Activated CD8-positive, alpha-beta memory T cell treated with anti-CD3 and anti-CD28 coated beads, Interleukin-2, amount 50 U/mL, for 48 hours (primary cell): ENCODE results near the gene CFAP65.

Experiments used
- DNase-seq: peaks from one replicate; pipeline ENCODE4 v3.0.0-alpha.2; 2020

CFAP65 gene

DNA sequence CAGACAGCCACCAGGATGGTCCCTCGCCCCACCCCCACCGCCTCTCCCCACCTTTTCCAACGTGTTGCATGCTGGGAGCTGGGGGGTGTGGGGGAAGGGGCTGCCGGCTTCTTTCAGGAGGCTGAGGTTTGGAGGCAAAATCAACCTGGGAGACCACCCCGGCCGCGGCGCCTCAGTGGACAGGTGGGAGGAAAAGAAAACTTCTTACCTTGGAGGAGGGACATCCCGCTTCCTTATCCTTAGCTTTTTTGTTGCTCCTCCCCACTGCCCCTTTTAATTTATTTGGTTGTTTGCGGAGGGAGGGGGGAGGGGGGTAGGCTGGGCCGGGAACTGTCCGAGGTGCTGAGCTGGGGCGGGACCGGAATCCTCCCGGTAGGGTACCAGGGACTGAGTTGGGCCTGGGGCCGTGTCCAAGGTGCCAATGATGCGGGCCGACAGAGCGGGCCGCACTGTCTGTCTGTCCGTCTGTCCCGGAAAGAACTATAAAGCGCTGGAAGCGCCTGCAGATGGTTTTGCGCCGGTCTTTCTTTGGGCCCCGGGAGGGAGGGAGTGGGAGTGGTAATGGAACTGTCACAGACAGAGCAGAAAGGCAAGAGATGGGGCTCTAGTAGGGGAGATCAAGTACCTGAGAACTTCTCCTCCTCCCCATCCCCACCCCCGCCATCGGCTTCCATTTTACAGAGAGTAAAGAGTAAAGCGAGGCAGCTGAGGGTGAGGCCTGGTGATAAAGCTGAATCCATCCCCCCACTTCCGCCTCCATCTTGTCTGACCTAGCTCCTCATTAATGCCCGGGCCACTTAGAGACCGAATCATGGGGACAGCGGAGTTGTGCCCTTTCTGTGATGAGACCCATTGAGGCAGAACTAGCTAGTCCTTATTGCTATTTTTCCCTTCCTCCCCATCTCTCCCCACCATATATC is 79.4 kb downstream of the CFAP65 start:
- no peak for DNase-seq

- no peak for DNase-seq
Observed at GRCh38 chr2:218961229-218961628, 80.1 kb downstream of the CFAP65 start.

GRCh38 chr2:218960309-218961165 is 80.8 kb downstream of the CFAP65 start:
- no peak for DNase-seq

- no peak for DNase-seq
Observed at GRCh38 chr2:218959761-218960308, 81.5 kb downstream of the CFAP65 start.

DNA sequence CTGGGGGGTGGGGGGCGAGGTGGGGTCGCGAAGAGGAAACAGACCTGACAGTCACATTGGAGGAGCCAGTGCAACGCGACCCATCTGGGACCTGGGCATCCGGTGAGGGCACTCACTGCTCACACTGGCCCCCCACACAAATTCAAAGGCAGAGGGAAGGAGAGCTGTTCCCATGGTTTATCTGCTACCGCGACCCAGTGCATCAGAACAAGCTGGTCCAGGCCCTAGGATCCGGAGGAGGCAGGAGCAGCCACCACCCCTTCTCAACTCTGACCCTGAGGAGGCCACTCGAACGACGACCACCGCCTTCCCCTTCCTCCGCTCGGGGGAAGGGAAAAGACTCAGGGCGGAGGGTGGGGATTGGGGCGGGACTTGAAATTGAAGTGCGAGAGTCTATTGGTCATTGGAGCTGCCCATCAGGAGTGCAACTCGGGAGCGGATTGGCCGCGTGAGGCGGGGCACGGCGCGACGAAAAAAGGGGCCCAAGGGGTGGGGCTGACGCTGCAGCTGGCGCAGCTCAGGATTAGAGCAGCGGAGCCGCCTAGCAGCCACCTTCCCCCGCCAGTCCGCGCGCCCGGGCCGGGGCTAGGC is 82.1 kb downstream of the CFAP65 start, which contains the start of gene CDK5R2:
TSS of gene CDK5R2 (plus strand) at position 526 of the 591 bp plus-strand sequence. CDS start 155 bp downstream, outside the sequence.
- DNase-seq = peak; percentile 91

DNA sequence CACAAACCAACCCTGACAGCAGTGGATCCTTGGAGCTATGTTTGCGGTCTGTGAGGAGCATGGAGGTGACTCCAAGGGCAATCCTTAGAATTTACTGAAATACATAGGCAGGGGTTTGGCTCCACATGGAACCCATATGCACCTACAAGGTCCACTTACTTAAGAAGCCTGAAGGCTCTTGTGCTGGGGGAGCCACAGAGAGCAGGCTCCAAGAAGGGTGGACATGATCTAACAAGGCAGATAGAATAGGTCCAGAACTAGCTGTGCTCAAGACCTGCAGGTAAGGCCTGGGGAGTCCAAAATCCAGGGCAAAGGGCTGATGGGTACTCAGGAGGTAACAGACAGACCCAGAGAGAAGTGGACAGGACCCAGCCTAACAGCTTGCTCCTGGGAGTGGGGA is 83.0 kb downstream of the CFAP65 start:
- DNase-seq = no peak

DNA sequence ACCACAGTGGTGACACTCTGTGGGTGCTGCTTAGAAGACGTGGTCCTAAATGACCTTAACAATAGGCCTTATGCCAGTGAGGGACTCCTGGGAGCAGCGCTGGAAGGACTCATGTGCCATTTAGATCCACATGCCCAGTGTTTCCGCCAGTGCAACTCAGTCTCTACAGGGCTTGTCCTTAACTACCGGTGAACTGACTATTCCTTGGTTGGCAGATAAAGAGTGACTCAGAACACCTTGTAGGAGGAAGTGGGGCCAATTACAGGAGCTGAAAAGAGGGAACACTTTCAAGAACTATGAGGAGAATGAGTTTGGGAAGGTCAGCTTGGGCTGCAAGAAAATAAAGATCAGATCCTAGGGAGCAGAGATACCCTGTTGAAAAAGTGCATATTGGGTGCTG is 83.6 kb downstream of the CFAP65 start:
- no peak for DNase-seq

GRCh38 chr2:218956039-218956438 is 85.3 kb downstream of the CFAP65 start:
- DNase-seq = no peak

- no peak for DNase-seq
Observed at GRCh38 chr2:218954541-218955300, 86.6 kb downstream of the CFAP65 start.

DNA sequence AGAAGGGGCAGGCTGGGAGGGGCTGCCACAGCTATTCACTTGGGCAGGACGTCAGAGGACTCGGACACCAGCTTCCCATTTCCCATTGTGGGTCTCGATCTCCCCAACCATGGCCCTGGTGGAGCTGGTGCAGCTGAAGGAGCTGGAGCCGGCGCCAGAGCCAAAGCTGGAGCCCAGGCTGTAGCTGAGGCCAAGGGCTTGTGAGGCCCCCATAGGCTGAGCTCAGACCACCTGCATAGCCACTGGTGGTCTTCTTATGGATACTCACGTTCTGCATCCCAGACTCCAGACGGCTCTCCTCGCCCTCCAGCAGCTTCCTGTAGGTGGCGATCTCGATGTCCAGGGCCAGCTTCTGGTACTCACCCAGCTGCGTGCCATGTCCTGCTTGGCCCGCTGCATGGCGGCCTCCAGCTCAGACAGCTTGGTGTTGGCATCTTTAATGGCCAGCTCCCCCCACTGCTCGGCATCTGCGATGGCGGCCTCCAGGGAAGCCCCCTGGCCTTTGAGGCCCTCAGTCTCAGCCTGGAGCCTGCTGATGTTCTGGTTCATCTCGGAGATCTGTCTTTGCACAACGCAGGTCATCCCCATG is 87.9 kb downstream of the CFAP65 start:
- no peak for DNase-seq
